Esophagus squamous epithelium (tissue), 4 donors: ENCODE measurements around the gene ZBTB2.

ENCODE experiments used
- POLR2A ChIP-seq, 4 donors: fragments of 450-650 bp; IDR thresholded peaks; one replicate each; pipeline ENCODE4 v1.6.1; 2017; ENCODE audit warnings: antibody characterized with exemption in 4 of 4, mild to moderate bottlenecking in 4 of 4, moderate library complexity in 3 of 4
- TF ChIP-seq, protein P1 (sequence below), 6 experiments: fragments of 450-650 bp in 4 of 6; fragments of 200-600 bp in 2 of 6; sonication (generic) in 2 of 6; IDR thresholded peaks; one replicate each; pipeline ENCODE4 v1.5.1; 2016 to 2019; ENCODE audit warnings: antibody characterized with exemption in 6 of 6, mild to moderate bottlenecking in 4 of 6, moderate library complexity in 4 of 6

DNA sequence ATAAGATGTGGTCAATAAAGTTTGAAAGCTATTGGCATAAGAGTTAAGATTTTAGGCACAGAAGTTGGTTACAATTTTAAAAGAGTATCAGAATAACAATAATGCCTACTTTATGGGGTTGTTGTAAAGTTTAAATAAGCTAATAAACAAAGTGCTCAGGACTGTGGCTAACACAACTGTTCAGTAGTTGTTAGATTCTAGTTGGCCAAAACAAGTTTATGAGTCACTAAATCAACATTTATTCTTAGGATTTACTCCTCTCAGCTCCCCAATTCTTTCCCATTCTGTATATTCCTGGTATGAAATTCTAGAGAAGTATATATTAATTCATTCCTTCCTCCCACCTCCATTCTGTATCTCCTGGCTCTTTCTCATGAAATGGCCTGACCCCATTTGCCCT lies 46.0 kb upstream of the ZBTB2 start:
- TF ChIP-seq, protein P1, sequence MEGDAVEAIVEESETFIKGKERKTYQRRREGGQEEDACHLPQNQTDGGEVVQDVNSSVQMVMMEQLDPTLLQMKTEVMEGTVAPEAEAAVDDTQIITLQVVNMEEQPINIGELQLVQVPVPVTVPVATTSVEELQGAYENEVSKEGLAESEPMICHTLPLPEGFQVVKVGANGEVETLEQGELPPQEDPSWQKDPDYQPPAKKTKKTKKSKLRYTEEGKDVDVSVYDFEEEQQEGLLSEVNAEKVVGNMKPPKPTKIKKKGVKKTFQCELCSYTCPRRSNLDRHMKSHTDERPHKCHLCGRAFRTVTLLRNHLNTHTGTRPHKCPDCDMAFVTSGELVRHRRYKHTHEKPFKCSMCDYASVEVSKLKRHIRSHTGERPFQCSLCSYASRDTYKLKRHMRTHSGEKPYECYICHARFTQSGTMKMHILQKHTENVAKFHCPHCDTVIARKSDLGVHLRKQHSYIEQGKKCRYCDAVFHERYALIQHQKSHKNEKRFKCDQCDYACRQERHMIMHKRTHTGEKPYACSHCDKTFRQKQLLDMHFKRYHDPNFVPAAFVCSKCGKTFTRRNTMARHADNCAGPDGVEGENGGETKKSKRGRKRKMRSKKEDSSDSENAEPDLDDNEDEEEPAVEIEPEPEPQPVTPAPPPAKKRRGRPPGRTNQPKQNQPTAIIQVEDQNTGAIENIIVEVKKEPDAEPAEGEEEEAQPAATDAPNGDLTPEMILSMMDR (IDR thresholded peaks at IDR 0.05): no peak
- no peak for TF ChIP-seq POLR2A (IDR thresholded peaks at IDR 0.05)
